ENCODE measurements around the gene FHL2. TPM values are rescaled to one million over a fixed set of nuclear protein-coding genes. Genes with fewer than 3 reads are reported as not detected.
A peak's percentile ranks its signal among the peaks of the same experiment; 100 is the strongest.

Gene FHL2
- total RNA-seq, 4 donors from 2014 or later, result 14.9 to 31.8 (median 21.4) TPM

DNA sequence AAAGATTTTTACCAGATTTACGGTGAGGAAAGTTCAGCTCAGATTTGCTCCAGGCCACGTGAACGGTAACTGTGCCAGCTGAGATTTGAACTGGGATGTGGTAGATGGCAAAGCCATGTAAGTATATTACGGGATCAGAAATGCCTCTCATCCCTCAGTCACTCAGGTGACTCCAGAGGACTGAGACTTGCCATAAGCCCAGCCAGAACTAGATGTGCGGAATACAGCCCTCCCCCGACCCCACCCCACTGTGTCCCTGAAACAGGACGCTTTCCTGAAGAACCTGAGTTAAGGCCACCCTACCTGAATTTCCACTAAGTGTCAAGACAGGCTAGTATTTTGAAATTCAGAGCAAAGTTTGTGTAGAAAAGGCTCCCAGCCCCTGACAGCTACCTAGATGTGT lies 1.3 kb upstream of the FHL2 start:
- ATAC-seq (no peak), DNase-seq (no peak)
- no peak for TF ChIP-seq POLR2A (IDR thresholded peaks at IDR 0.05)
- TF ChIP-seq, protein P1, sequence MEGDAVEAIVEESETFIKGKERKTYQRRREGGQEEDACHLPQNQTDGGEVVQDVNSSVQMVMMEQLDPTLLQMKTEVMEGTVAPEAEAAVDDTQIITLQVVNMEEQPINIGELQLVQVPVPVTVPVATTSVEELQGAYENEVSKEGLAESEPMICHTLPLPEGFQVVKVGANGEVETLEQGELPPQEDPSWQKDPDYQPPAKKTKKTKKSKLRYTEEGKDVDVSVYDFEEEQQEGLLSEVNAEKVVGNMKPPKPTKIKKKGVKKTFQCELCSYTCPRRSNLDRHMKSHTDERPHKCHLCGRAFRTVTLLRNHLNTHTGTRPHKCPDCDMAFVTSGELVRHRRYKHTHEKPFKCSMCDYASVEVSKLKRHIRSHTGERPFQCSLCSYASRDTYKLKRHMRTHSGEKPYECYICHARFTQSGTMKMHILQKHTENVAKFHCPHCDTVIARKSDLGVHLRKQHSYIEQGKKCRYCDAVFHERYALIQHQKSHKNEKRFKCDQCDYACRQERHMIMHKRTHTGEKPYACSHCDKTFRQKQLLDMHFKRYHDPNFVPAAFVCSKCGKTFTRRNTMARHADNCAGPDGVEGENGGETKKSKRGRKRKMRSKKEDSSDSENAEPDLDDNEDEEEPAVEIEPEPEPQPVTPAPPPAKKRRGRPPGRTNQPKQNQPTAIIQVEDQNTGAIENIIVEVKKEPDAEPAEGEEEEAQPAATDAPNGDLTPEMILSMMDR (IDR thresholded peaks at IDR 0.05 in 4 of 5, conservative IDR thresholded peaks at IDR 0.05 in 1 of 5), result no peak
- Histone ChIP-seq H3K27ac (no peak overlapping the region), H3K9me3 (no peaks in the 10 kb centered on the region), H3K27me3 (no peaks in the 10 kb centered on the region), H3K4me3 (no peak overlapping the region), H3K36me3 (no peaks in the 10 kb centered on the region), H3K4me1 (peaks cover 37 to 38% of the 10 kb centered on the region in 2 donors)
- intact Hi-C loops (cut with DNase I; ENCODE audit: low total_unique reads), result no loop called here
- in situ Hi-C loops (cut with MboI; ENCODE audit: low sequenced_read_pairs in 4 of 4), result no loop called here

DNA sequence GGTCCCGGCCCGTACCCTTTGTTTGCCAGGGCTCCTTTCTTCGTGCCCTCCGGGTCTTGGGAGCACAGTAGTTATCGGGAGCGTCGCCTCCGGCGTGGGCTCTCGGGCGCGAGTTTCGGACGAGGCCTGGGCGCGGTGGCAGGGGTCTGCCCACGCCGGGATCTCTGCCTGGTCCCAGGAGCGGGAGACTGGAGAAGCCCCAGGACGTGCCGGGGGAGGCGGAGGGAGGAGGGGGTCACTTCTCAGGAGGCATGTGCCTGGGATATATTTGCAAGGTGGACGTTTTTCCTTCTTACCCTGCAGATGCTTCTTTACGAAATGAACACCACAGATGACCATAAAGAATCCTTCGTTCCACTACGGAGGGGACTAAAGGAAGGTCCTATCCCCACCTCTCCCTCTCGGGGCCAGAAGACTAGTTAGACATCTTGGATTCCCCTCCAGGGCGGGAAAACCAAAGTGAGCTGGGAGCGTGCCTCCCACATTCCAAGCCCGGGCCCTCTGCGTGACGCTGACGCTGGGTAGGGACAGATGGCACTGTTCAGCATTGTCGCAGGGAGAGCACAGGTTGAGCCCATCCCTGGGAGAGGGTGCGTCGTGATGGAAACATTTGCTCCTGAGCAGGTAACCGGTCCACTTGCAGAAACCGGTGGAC lies 483 bp upstream of the FHL2 start:
- Histone ChIP-seq H3K27me3 (no peaks in the 10 kb centered on the region), H3K4me1 (peaks cover 29 to 41% of the 10 kb centered on the region in 2 donors), H3K27ac (peak overlapping the region; percentile 84 to 96 (median 90)), H3K36me3 (no peaks in the 10 kb centered on the region), H3K4me3 (peak overlapping the region; percentile 84 to 96 (median 86)), H3K9me3 (no peaks in the 10 kb centered on the region)
- intact Hi-C loops (cut with DNase I; ENCODE audit: low total_unique reads) (loop anchor here (10.0 kb wide), 1 partner anchor 505 kb away; no protein-coding TSS in a partner anchor), in situ Hi-C loops (cut with MboI; ENCODE audit: low sequenced_read_pairs in 4 of 4) (no loop called here)
- ATAC-seq (peak; percentile 6 to 19), DNase-seq (no peak)
- TF ChIP-seq, protein P1 (IDR thresholded peaks at IDR 0.05 in 4 of 5, conservative IDR thresholded peaks at IDR 0.05 in 1 of 5), result no peak
- TF ChIP-seq POLR2A (IDR thresholded peaks at IDR 0.05), result no peak

DNA sequence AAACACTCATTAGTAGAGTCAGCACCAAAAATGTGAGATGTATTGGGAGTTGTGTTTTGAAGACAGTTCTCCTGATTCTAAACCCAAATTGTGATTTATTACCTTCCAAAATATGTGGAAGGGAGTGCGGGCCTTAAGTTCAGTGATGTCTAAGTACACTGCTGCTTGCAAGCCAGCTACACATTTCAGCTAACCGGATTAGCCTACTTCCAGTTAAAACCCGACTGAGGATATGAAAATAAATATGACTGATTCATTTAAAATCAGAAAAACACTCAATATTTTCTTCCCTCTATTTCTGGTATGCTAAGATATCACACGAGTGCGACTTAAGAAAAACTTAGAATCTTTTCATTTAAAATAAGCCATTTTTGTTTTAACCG lies 907 bp downstream of the FHL2 start:
- intact Hi-C loops (cut with DNase I; ENCODE audit: low total_unique reads) (loop anchor here (10.0 kb wide), 1 partner anchor 507 kb away; no protein-coding TSS in a partner anchor), in situ Hi-C loops (cut with MboI; ENCODE audit: low sequenced_read_pairs in 4 of 4) (no loop called here)
- peaks cover 26 to 43% of the 10 kb centered on the region in 2 donors for H3K4me1 ChIP-seq
- H3K4me3 ChIP-seq, result peak overlapping the region; percentile 84 to 96 (median 86)
- DNase-seq (no peak), ATAC-seq (peak in 1 of 2 donors; percentile 32)
- H3K27ac ChIP-seq, result peak overlapping the region; percentile 84 to 96 (median 90)
- TF ChIP-seq POLR2A (IDR thresholded peaks at IDR 0.05), result no peak
- TF ChIP-seq, protein P1 (IDR thresholded peaks at IDR 0.05 in 4 of 5, conservative IDR thresholded peaks at IDR 0.05 in 1 of 5), result no peak
- H3K36me3 ChIP-seq, result no peaks in the 10 kb centered on the region
- no peaks in the 10 kb centered on the region for H3K9me3 ChIP-seq
- no peaks in the 10 kb centered on the region for H3K27me3 ChIP-seq

DNA sequence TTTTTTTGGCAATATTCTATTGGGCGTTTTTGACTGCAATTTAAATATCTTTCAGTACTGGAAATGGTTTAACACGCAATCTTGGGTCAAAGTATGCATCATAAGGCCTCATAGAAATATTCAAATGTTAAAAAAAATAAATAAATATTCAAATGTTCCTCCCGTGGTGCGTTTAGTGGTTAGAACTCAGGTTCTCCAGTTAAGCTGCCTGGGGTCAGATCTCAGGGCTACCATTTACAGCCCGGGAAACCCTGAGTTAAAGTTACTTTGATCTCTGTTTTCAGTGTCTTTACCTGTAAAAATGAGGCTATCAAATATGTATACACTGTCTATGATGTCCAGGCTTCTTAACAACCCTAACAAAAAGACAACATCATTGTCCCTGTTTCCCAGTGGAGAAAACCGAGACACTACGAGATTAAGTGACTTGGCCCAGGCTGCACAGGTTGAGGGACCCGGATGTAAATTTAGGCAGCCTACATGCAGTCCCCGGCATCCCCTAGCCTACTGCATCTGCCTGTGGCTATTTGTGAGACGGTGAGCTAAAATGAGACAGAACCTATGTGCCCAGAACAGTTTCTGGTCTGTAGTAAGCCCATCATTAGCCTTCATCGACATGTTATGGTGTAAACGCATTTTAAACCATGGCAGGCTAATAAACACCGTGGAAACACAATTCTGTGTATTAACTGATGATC lies 1.7 kb downstream of the FHL2 start:
- no peak for DNase-seq
- Histone ChIP-seq H3K9me3 (no peaks in the 10 kb centered on the region), H3K27ac (peak overlapping the region; percentile 50 to 96 (median 88)), H3K36me3 (no peaks in the 10 kb centered on the region), H3K27me3 (no peaks in the 10 kb centered on the region), H3K4me3 (peak overlapping the region; percentile 84 to 96 (median 86)), H3K4me1 (peaks cover 26 to 43% of the 10 kb centered on the region in 2 donors)
- in situ Hi-C loops (cut with MboI; ENCODE audit: low sequenced_read_pairs in 4 of 4) (no loop called here), intact Hi-C loops (cut with DNase I; ENCODE audit: low total_unique reads) (loop anchor here (10.0 kb wide), 1 partner anchor 508 kb away; no protein-coding TSS in a partner anchor)
- no peak for TF ChIP-seq POLR2A (IDR thresholded peaks at IDR 0.05)
- TF ChIP-seq, protein P1 (IDR thresholded peaks at IDR 0.05 in 4 of 5, conservative IDR thresholded peaks at IDR 0.05 in 1 of 5), result no peak
- ATAC-seq, result peak in 1 of 2 donors; percentile 6

Data from gastrocnemius medialis (tissue), 4 donors.